Activated naive CD8-positive, alpha-beta T cell treated with anti-CD3 and anti-CD28 coated beads for 36 hours (primary cell): ENCODE data around the gene APOC3. TPM values are rescaled to one million over a fixed set of nuclear protein-coding genes. Genes with fewer than 3 reads are reported as not detected.
"Not testable (repeated sequence)": the region's sequence is repeated elsewhere in the genome, so short reads cannot be mapped to it uniquely, and the experiment has no call there.

Source experiments
- DNase-seq: peaks from one replicate; pipeline ENCODE4 v3.0.0; 2021
- H3K27ac Mint-ChIP-seq: one replicate; pipeline ENCODE4 v1.8.0; 2022; ENCODE audit warnings: mild to moderate bottlenecking, moderate library complexity, mixed read lengths
- H3K27me3 Mint-ChIP-seq: one replicate; pipeline ENCODE4 v1.8.0; 2022; ENCODE audit warnings: mild to moderate bottlenecking, mixed read lengths
- H3K36me3 Mint-ChIP-seq: one replicate; pipeline ENCODE4 v1.8.0; 2021; ENCODE audit warnings: mild to moderate bottlenecking, mixed read lengths
- H3K4me1 Mint-ChIP-seq: one replicate; pipeline ENCODE4 v1.8.0; 2021; ENCODE audit warnings: mixed read lengths
- H3K4me3 Mint-ChIP-seq: one replicate; pipeline ENCODE4 v1.8.0; 2022; ENCODE audit warnings: mild to moderate bottlenecking, moderate library complexity, mixed read lengths
- H3K9me3 Mint-ChIP-seq: one replicate; pipeline ENCODE4 v1.8.0; 2022; ENCODE audit warnings: mixed read lengths
- total RNA-seq, 2 experiments: library from RNA; stranded (reverse); gene quantifications; one replicate each; pipeline ENCODE4 v1.2.3, GENCODE V29; 2021

Gene APOC3
- total RNA-seq, 2 experiments from 2014 or later: not detected

GRCh38 chr11:116793772-116794097 is 36.0 kb upstream of the APOC3 start:
- no peaks in the 10 kb centered on the region for H3K36me3 Mint-ChIP-seq
- peaks cover 6% of the 10 kb centered on the region for H3K4me1 Mint-ChIP-seq
- no peak overlapping the region for H3K27ac Mint-ChIP-seq
- DNase-seq: no peak
- H3K4me3 Mint-ChIP-seq: no peak overlapping the region
- H3K9me3 Mint-ChIP-seq: no peaks in the 10 kb centered on the region
- no peaks in the 10 kb centered on the region for H3K27me3 Mint-ChIP-seq

- H3K36me3 Mint-ChIP-seq: no peaks in the 10 kb centered on the region
- no peak overlapping the region for H3K27ac Mint-ChIP-seq
- H3K4me3 Mint-ChIP-seq: no peak overlapping the region
- DNase-seq: no peak
- H3K4me1 Mint-ChIP-seq: peaks cover 6% of the 10 kb centered on the region
- no peaks in the 10 kb centered on the region for H3K9me3 Mint-ChIP-seq
- H3K27me3 Mint-ChIP-seq: peaks cover 8% of the 10 kb centered on the region
Observed at GRCh38 chr11:116794851-116795250, 34.9 kb upstream of the APOC3 start.

GRCh38 chr11:116796548-116796947 is 33.2 kb upstream of the APOC3 start:
- DNase-seq: no peak
- Mint-ChIP-seq H3K4me1 (peaks cover 2% of the 10 kb centered on the region), H3K9me3 (no peaks in the 10 kb centered on the region), H3K27ac (no peak overlapping the region), H3K27me3 (peaks cover 13% of the 10 kb centered on the region), H3K4me3 (no peak overlapping the region), H3K36me3 (no peaks in the 10 kb centered on the region)

GRCh38 chr11:116797816-116798215 is 31.9 kb upstream of the APOC3 start:
- Mint-ChIP-seq H3K36me3 (no peaks in the 10 kb centered on the region), H3K27ac (no peak overlapping the region), H3K4me3 (no peak overlapping the region), H3K27me3 (peaks cover 13% of the 10 kb centered on the region), H3K4me1 (peaks cover 2% of the 10 kb centered on the region), H3K9me3 (no peaks in the 10 kb centered on the region)
- DNase-seq: no peak

- H3K36me3 Mint-ChIP-seq: no peaks in the 10 kb centered on the region
- no peak for DNase-seq
- peaks cover 2% of the 10 kb centered on the region for H3K4me1 Mint-ChIP-seq
- H3K27ac Mint-ChIP-seq: no peak overlapping the region
- H3K27me3 Mint-ChIP-seq: peaks cover 13% of the 10 kb centered on the region
- H3K4me3 Mint-ChIP-seq: no peak overlapping the region
- H3K9me3 Mint-ChIP-seq: no peaks in the 10 kb centered on the region
Observed at GRCh38 chr11:116798368-116798767, 31.3 kb upstream of the APOC3 start.

- H3K9me3 Mint-ChIP-seq: no peaks in the 10 kb centered on the region
- no peak for DNase-seq
- no peak overlapping the region for H3K4me3 Mint-ChIP-seq
- no peaks in the 10 kb centered on the region for H3K4me1 Mint-ChIP-seq
- no peak overlapping the region for H3K27ac Mint-ChIP-seq
- H3K27me3 Mint-ChIP-seq: peaks cover 13% of the 10 kb centered on the region
- H3K36me3 Mint-ChIP-seq: no peaks in the 10 kb centered on the region
Observed at GRCh38 chr11:116800610-116801009, 29.1 kb upstream of the APOC3 start.

GRCh38 chr11:116801662-116802061 is 28.0 kb upstream of the APOC3 start:
- not testable (repeated sequence) for H3K36me3 Mint-ChIP-seq, H3K4me1 Mint-ChIP-seq, H3K9me3 Mint-ChIP-seq, H3K4me3 Mint-ChIP-seq, H3K27ac Mint-ChIP-seq, DNase-seq
- peaks cover 13% of the 10 kb centered on the region for H3K27me3 Mint-ChIP-seq

GRCh38 chr11:116804001-116804400 is 25.7 kb upstream of the APOC3 start:
- peaks cover 14% of the 10 kb centered on the region for H3K27me3 Mint-ChIP-seq
- no peaks in the 10 kb centered on the region for H3K4me1 Mint-ChIP-seq
- no peak overlapping the region for H3K27ac Mint-ChIP-seq
- H3K9me3 Mint-ChIP-seq: no peaks in the 10 kb centered on the region
- H3K36me3 Mint-ChIP-seq: no peaks in the 10 kb centered on the region
- DNase-seq: no peak
- H3K4me3 Mint-ChIP-seq: no peak overlapping the region

- Mint-ChIP-seq H3K4me1 (no peaks in the 10 kb centered on the region), H3K27ac (no peak overlapping the region)
Observed at GRCh38 chr11:116807601-116808261, 22.0 kb upstream of the APOC3 start.

GRCh38 chr11:116808262-116809175 is 21.2 kb upstream of the APOC3 start:
- peaks cover 4% of the 10 kb centered on the region for H3K27me3 Mint-ChIP-seq
- no peaks in the 10 kb centered on the region for H3K4me1 Mint-ChIP-seq
- H3K4me3 Mint-ChIP-seq: no peak overlapping the region
- H3K9me3 Mint-ChIP-seq: no peaks in the 10 kb centered on the region
- H3K27ac Mint-ChIP-seq: no peak overlapping the region
- no peaks in the 10 kb centered on the region for H3K36me3 Mint-ChIP-seq
- no peak for DNase-seq

More at GRCh38 chr11:116807601-116808261, 22.0 kb upstream of the APOC3 start:
- DNase-seq: no peak
- no peaks in the 10 kb centered on the region for H3K9me3 Mint-ChIP-seq
- H3K36me3 Mint-ChIP-seq: no peaks in the 10 kb centered on the region
- no peak overlapping the region for H3K4me3 Mint-ChIP-seq
- H3K27me3 Mint-ChIP-seq: peaks cover 4% of the 10 kb centered on the region

- H3K27me3 Mint-ChIP-seq: peaks cover 4% of the 10 kb centered on the region
- H3K27ac Mint-ChIP-seq: no peak overlapping the region
- H3K9me3 Mint-ChIP-seq: no peaks in the 10 kb centered on the region
- DNase-seq: no peak
- no peak overlapping the region for H3K4me3 Mint-ChIP-seq
- H3K36me3 Mint-ChIP-seq: no peaks in the 10 kb centered on the region
- H3K4me1 Mint-ChIP-seq: no peaks in the 10 kb centered on the region
Observed at GRCh38 chr11:116811194-116811593, 18.5 kb upstream of the APOC3 start.

GRCh38 chr11:116812109-116812508 is 17.6 kb upstream of the APOC3 start:
- peaks cover 4% of the 10 kb centered on the region for H3K27me3 Mint-ChIP-seq
- no peaks in the 10 kb centered on the region for H3K4me1 Mint-ChIP-seq
- no peak overlapping the region for H3K27ac Mint-ChIP-seq
- H3K9me3 Mint-ChIP-seq: no peaks in the 10 kb centered on the region
- DNase-seq: no peak
- H3K4me3 Mint-ChIP-seq: no peak overlapping the region
- no peaks in the 10 kb centered on the region for H3K36me3 Mint-ChIP-seq

- DNase-seq: no peak
- no peak overlapping the region for H3K4me3 Mint-ChIP-seq
- no peaks in the 10 kb centered on the region for H3K9me3 Mint-ChIP-seq
- H3K27me3 Mint-ChIP-seq: peaks cover 4% of the 10 kb centered on the region
- H3K27ac Mint-ChIP-seq: no peak overlapping the region
- H3K36me3 Mint-ChIP-seq: no peaks in the 10 kb centered on the region
- no peaks in the 10 kb centered on the region for H3K4me1 Mint-ChIP-seq
Observed at GRCh38 chr11:116813170-116813569, 16.5 kb upstream of the APOC3 start.

GRCh38 chr11:116813781-116814471 is 15.8 kb upstream of the APOC3 start:
- no peak overlapping the region for H3K4me3 Mint-ChIP-seq
- H3K4me1 Mint-ChIP-seq: no peaks in the 10 kb centered on the region
- peaks cover 3% of the 10 kb centered on the region for H3K27me3 Mint-ChIP-seq
- DNase-seq: no peak
- H3K36me3 Mint-ChIP-seq: no peaks in the 10 kb centered on the region
- H3K27ac Mint-ChIP-seq: no peak overlapping the region
- H3K9me3 Mint-ChIP-seq: no peaks in the 10 kb centered on the region

- no peak overlapping the region for H3K4me3 Mint-ChIP-seq
- no peaks in the 10 kb centered on the region for H3K9me3 Mint-ChIP-seq
Observed at GRCh38 chr11:116814502-116814901, 15.2 kb upstream of the APOC3 start.

More at GRCh38 chr11:116814502-116814901, 15.2 kb upstream of the APOC3 start:
- H3K36me3 Mint-ChIP-seq: no peaks in the 10 kb centered on the region
- H3K27me3 Mint-ChIP-seq: no peaks in the 10 kb centered on the region
- no peaks in the 10 kb centered on the region for H3K4me1 Mint-ChIP-seq
- H3K27ac Mint-ChIP-seq: no peak overlapping the region
- no peak for DNase-seq
